Heart right ventricle (tissue), 16 donors: ENCODE measurements around the gene PIM3. TPM values are rescaled to one million over a fixed set of nuclear protein-coding genes. Genes with fewer than 3 reads are reported as not detected.

Experiments used
- ATAC-seq, 8 donors: fragments of 200-7000 bp; cut with Tn5 transposase; one replicate each; pipeline ENCODE4 v1.9.1; 2020; ENCODE audit warnings: mild to moderate bottlenecking in 8 of 8, moderate library complexity in 8 of 8, moderate number of reproducible peaks in 1 of 8
- DNase-seq, 2 donors: peaks; one replicate each; pipeline ENCODE4 v3.0.0-alpha.2; 2020
- H3K27ac ChIP-seq, 10 donors: fragments of 200-600 bp; sonication (generic) in 2 of 10; one replicate each; pipeline versions ENCODE4 v1.5.0 to v1.8.0; 2020 to 2022; ENCODE audit warnings: mild to moderate bottlenecking in 3 of 10
- H3K27me3 ChIP-seq, 7 donors: fragments of 200-600 bp; one replicate each; pipeline ENCODE4 v1.8.0; 2021 to 2022; ENCODE audit warnings: mild to moderate bottlenecking in 2 of 7
- H3K36me3 ChIP-seq, 9 donors: fragments of 200-600 bp; sonication (generic) in 1 of 9; one replicate each; pipeline versions ENCODE4 v1.5.0 to v1.8.0; 2020 to 2022; ENCODE audit warnings: mild to moderate bottlenecking in 2 of 9
- H3K4me1 ChIP-seq, 9 donors: fragments of 200-600 bp; sonication (generic) in 1 of 9; one replicate each; pipeline versions ENCODE4 v1.5.0 to v1.8.0; 2020 to 2022; ENCODE audit warnings: mild to moderate bottlenecking in 4 of 9
- H3K4me3 ChIP-seq, 10 donors: fragments of 200-600 bp; sonication (generic) in 2 of 10; one replicate each; pipeline versions ENCODE4 v1.5.0 to v1.8.0; 2020 to 2022; ENCODE audit warnings: mild to moderate bottlenecking in 7 of 10, moderate library complexity in 2 of 10
- H3K9me3 ChIP-seq, 11 donors: fragments of 200-600 bp in 10 of 11; sonication (generic) in 2 of 11; one replicate each; pipeline versions ENCODE4 v1.5.0 to v1.8.0; 2013 to 2022; ENCODE audit warnings: mild to moderate bottlenecking in 2 of 11, control low read depth in 1 of 11, moderate library complexity in 1 of 11
- CTCF ChIP-seq, 9 donors: fragments of 200-600 bp; sonication (generic) in 2 of 9; IDR thresholded peaks; one replicate each; pipeline versions ENCODE4 v1.5.0 to v1.8.0; 2021 to 2022; ENCODE audit warnings: antibody characterized with exemption in 9 of 9, mild to moderate bottlenecking in 5 of 9, moderate library complexity in 1 of 9
- WGBS, 2 donors: extraction: QIAGEN DNeasy Blood & Tissue Kit; methylation state at CpG; one replicate each; pipeline ENCODE4 v1.1.7; 2013; ENCODE audit warnings: inconsistent platforms in 1 of 2; 5-methylcytosine and 5-hydroxymethylcytosine counted together
- intact Hi-C, 10 donors: fragments of 100-400 bp; cut with DNase I; formaldehyde crosslinking; loops; one replicate each; pipeline versions ENCODE4 v1.11.1 to v1.14.2; 2022
- polyA plus RNA-seq, 2 donors: library from polyadenylated mRNA; stranded (reverse); fragments of 200-250 nt; gene quantifications; one replicate each; pipeline ENCODE4 v1.2.3, GENCODE V29; 2013
- total RNA-seq, 10 donors: library from RNA; stranded (reverse); fragmentation: NEBNext Ultra II Directional in 3 of 10; extraction: Animal tissue kit (Norgen Biotek cat#: 25700) in 3 of 10; gene quantifications; one replicate each; pipeline versions ENCODE4 v1.2.1 to v1.2.4, GENCODE V29; 2021 to 2023
- donor health status: Arrhythmogenic right ventricular cardiomyopathy.
- donor health status: ischemic (EF 13 %, LVEDD 7.1; RV severe dilation, severe dysfunction).
- donor health status: healthy with polysubstance abuse.
- donor health status: DM: no; HTN: yes; CAD: no.
- donor health status: DM: no; HTN: no; CAD: no.
- donor health status: ischemic (EF 25% LVEDD 6.9; RV normal size, moderate dysfunction).
- donor health status: ischemic (EF 25% LVEDD 5.7; RV mildly dilated, moderate dysfunction).
- donor health status: healthy.
- donor health status: DM: yes; HTN: yes; CAD: no.
- donor health status: Ischemic cardiomyopathy.
- donor health status: ischemic (EF 35%, LVEDD 5.7; RV mildly dilated, moderate dysfunction).
- donor health status: nonischemic (EF 11% LVEDD 7.7; RV severe dilation, severe dysfunction).
- donor health status: DM: yes; HTN: yes; CAD: no.
- donor health status: PGD.
- donor health status: ischemic (EF 29% LVEDD 5.4; RV normal size, mild dysfunction).
- donor health status: nonischemic (EF 23%, LVEDD 6.1; RV moderate dilation, normal function).

PIM3 gene
- total and polyA plus RNA-seq, 12 donors: 27.4 to 81.6 (median 43.7) TPM

- H3K27me3 ChIP-seq: peaks cover 0 to 10% (median 6%) of the 10 kb centered on the region in 7 donors
- ATAC-seq (no peak), DNase-seq (no peak)
- TF ChIP-seq CTCF (IDR thresholded peaks at IDR 0.05): no peak
- H3K4me1 ChIP-seq: peaks cover 8 to 45% (median 33%) of the 10 kb centered on the region in 9 donors
- intact Hi-C loops: loop anchor here in 6 of 10 donors (2.0 to 10.0 kb wide), 5 partner anchors 67 to 279 kb away; no protein-coding TSS in a partner anchor
- 90 to 94% methylated on average over 8 of the region's 8 CpGs for WGBS, 2 donors
- no peak overlapping the region for H3K4me3 ChIP-seq
- no peaks in the 10 kb centered on the region for H3K9me3 ChIP-seq
- H3K36me3 ChIP-seq: peaks cover 0 to 37% (median 0%) of the 10 kb centered on the region in 9 donors
- H3K27ac ChIP-seq: no peak overlapping the region
Observed at GRCh38 chr22:49928185-49928495, 32.4 kb upstream of the PIM3 start.

- Histone ChIP-seq H3K9me3 (no peaks in the 10 kb centered on the region), H3K4me1 (peaks cover 11 to 51% (median 38%) of the 10 kb centered on the region in 9 donors), H3K27ac (no peak overlapping the region), H3K27me3 (peaks cover 0 to 10% (median 6%) of the 10 kb centered on the region in 7 donors), H3K4me3 (no peak overlapping the region), H3K36me3 (peaks cover 0 to 31% (median 0%) of the 10 kb centered on the region in 9 donors)
- WGBS, 2 donors: 41% methylated on average over 32 to 38 of the region's 38 CpGs
- ATAC-seq (no peak), DNase-seq (no peak)
- no peak for TF ChIP-seq CTCF (IDR thresholded peaks at IDR 0.05)
- intact Hi-C loops: loop anchor here in 7 of 10 donors (1.0 to 10.0 kb wide), 6 partner anchors 66 to 279 kb away; no protein-coding TSS in a partner anchor
Observed at GRCh38 chr22:49928555-49929210, 31.9 kb upstream of the PIM3 start.

- Histone ChIP-seq H3K4me1 (peaks cover 18 to 58% (median 45%) of the 10 kb centered on the region in 9 donors), H3K36me3 (peaks cover 0 to 24% (median 0%) of the 10 kb centered on the region in 9 donors), H3K27ac (peak overlapping the region in 1 of 10 donors; percentile 6), H3K9me3 (no peaks in the 10 kb centered on the region), H3K27me3 (peaks cover 0 to 10% (median 6%) of the 10 kb centered on the region in 7 donors), H3K4me3 (peak overlapping the region in 1 of 10 donors; percentile 8)
- ATAC-seq (peak; percentile 23 to 72 (median 54)), DNase-seq (peak in 1 of 2 donors; percentile 77)
- TF ChIP-seq CTCF (IDR thresholded peaks at IDR 0.05): peak; percentile 70 to 98 (median 87)
- 5 to 7% methylated on average over 45 to 75 of the region's 75 CpGs for WGBS, 2 donors
- intact Hi-C loops: loop anchor here in 7 of 10 donors (1.0 to 10.0 kb wide), 6 partner anchors 65 to 278 kb away; no protein-coding TSS in a partner anchor
Observed at GRCh38 chr22:49929211-49929979, 31.2 kb upstream of the PIM3 start.

GRCh38 chr22:49929994-49930575, 30.5 kb upstream of the PIM3 start:
- 61 to 69% methylated on average over 21 of the region's 21 CpGs for WGBS, 2 donors
- no peak overlapping the region for H3K4me3 ChIP-seq

More at GRCh38 chr22:49929994-49930575, 30.5 kb upstream of the PIM3 start:
- H3K27me3 ChIP-seq: peaks cover 0 to 10% (median 6%) of the 10 kb centered on the region in 7 donors
- H3K27ac ChIP-seq: peak overlapping the region in 2 of 10 donors; percentile 44 to 99
- peaks cover 24 to 65% (median 52%) of the 10 kb centered on the region in 9 donors for H3K4me1 ChIP-seq
- no peak for ATAC-seq
- TF ChIP-seq CTCF (IDR thresholded peaks at IDR 0.05): no peak
- H3K36me3 ChIP-seq: peaks cover 0 to 21% (median 0%) of the 10 kb centered on the region in 9 donors
- no peaks in the 10 kb centered on the region for H3K9me3 ChIP-seq
- no peak for DNase-seq
- intact Hi-C loops: loop anchor here (1.0 to 10.0 kb wide), 11 partner anchors 37 to 277 kb away; partner anchors contain the start of gene SELENOO (in 2 of the 10)
